ENCODE data around the gene WDR27.

DNA sequence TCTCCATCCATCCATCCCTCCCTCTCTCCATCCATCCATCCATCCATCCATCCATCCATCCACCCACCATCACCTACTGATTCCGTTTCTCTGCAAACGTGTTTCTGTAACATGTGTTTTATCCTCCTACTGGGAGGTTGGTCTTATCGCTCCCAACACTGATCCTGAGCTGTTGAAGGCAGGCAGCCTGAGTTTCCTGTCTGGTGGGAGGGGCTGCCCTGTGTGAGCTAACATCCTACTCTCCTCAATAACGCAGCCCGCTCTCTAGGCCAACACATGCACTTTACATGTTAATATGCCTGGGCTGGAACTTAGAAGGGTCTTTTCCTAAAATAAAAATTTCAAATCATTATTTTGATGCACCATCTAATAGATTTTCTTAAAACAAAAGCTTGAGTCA, 126.5 kb downstream of the WDR27 start:
- TF ChIP-seq, protein P1, sequence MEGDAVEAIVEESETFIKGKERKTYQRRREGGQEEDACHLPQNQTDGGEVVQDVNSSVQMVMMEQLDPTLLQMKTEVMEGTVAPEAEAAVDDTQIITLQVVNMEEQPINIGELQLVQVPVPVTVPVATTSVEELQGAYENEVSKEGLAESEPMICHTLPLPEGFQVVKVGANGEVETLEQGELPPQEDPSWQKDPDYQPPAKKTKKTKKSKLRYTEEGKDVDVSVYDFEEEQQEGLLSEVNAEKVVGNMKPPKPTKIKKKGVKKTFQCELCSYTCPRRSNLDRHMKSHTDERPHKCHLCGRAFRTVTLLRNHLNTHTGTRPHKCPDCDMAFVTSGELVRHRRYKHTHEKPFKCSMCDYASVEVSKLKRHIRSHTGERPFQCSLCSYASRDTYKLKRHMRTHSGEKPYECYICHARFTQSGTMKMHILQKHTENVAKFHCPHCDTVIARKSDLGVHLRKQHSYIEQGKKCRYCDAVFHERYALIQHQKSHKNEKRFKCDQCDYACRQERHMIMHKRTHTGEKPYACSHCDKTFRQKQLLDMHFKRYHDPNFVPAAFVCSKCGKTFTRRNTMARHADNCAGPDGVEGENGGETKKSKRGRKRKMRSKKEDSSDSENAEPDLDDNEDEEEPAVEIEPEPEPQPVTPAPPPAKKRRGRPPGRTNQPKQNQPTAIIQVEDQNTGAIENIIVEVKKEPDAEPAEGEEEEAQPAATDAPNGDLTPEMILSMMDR (conservative IDR thresholded peaks at IDR 0.05; ENCODE audit: low read length): no peak
- TF ChIP-seq EZH2phosphoT487 (IDR thresholded peaks at IDR 0.05; ENCODE audit: borderline replicate concordance): no peak

Measured in Loucy (cell line).